Measurements from ENCODE around the gene OS9.

DNA sequence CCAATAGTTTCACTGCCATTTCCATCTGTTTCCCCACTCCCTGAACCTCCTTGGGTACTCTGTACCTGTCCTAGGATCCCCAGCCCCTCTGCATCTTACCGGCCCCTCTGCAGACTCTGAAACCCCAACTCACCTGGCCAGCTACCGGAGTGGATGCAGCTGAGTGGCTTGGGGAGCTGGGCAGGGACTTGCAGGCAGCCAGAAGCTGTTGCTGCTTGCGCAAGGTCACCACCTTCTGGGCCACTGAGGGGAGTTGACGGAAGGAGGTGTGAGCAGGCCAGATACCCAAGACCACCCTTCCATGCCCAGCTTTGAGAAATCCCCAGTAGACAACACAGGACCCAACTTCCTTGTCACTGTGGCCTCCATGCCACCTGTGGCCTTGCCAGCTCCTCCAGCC is 38.3 kb downstream of the OS9 start:
- TF ChIP-seq CTCF (IDR thresholded peaks at IDR 0.05; ENCODE audit: borderline replicate concordance, extremely low read depth, low read length, poor library complexity, severe bottlenecking) (no peak), EZH2 (IDR thresholded peaks at IDR 0.05; ENCODE audit: borderline replicate concordance, low read depth, low read length, severe bottlenecking) (no peak)

Measured in DND-41 (cell line).